Iris pigment epithelial cell (primary cell): ENCODE measurements around the gene ARL15.

ENCODE experiments used
- DNase-seq: peaks from one replicate; pipeline ENCODE4 v3.0.0-alpha.2; 2011; ENCODE audit warnings: low read depth

ARL15 gene

DNA sequence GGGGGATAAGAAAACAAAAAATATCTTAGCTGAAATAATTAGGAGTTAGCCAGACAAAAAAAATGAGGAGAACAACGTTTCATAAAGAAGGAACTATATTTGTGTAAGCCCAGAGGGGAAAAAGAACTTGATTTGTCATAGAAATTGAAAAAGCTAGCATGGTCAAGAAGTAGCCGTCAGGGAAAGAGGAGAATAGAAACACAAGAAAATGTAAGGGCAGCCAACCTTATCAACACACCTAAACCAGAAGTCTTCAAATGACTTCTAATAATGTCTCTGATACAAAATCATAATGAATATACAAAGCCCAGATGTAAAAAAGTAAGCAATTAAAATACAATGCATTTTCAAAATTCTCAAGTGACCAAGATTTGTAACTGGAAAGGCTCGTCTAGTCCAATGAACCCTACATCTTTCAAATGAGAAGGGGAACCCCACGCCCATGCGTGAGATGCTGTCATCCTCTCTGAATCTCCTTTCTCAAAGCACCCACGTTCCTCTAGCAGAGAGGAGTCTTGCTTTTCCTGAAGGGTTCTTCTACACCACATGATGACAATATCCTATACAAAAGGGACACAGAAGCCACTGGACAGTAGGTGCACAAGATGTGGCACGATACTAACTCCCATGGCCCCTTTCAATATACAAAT is 103.7 kb downstream of the ARL15 start:
- no peak for DNase-seq

DNA sequence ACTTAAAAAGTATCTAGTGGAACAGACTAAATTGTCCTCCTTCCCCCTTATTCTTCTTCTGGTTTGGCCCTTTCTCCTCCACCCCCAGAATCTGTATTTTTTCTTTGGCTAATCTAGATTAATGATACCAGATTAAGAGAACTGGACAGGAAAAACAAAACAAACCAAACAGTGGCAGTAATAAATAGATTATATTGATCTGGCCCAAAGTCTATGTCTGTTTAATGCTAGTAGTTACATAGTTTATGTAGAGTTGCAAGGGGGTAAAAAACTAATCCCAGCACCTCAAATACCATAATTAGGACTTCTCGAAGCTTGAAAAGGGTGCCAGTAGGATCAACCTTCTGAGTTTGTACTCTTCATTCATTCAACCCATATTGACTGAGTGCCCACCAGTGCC is 104.5 kb downstream of the ARL15 start:
- DNase-seq: no peak

DNA sequence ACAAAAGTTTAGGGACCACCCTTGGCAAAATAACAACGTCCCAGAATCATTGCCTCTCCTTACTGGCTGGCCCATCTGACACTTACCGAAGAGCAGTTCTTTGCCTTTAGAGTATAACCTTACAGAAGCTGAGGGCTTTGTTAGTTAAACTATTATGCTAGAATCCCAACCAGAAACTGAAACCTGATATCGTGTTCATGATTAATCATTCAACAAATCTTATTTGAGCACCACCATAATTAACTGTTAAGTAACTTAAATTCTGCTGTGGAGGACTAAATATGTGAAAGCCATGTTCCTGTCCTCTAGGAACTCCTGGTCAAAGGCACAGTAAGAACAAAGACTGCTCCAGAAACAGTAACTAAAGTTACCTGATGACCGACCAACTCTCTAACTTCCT is 104.9 kb downstream of the ARL15 start:
- DNase-seq: no peak

DNA sequence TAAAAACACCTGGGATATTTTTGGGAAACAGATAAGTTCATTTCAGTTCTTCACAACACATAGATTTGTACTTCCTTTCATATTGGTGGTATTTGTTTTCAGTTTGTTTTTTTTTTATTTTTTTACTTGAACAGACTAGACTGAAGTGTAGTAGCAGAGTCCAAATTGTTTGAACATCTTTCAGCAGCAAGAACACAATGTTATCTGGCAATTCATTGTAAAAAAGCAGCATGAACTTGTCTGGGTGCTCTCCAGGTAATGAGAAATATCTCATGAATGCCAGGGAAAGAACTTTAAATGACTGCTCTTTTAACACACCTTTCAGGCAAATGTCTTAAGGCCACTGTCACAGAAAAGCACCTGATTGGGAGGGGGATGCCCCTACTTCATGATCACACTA is 113.4 kb downstream of the ARL15 start:
- DNase-seq: no peak

DNA sequence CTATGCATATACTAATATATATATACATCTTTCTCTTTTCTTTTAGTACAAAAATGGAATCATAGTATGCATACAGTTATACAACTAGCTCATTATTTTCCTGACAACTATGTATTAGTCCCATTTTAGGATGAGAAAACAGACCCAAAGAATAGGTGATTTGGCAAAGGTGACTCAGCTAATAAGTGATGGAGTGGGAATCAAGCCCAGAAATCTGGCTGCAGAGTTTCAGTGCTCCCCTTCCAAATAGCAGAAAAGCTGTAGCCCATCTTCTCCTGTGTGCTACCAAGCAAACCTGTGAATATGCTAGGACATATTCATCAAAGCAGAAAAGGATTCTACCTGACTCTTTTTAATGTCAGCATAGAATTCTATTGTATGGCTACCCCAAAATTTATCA is 114.7 kb downstream of the ARL15 start:
- no peak for DNase-seq

DNA sequence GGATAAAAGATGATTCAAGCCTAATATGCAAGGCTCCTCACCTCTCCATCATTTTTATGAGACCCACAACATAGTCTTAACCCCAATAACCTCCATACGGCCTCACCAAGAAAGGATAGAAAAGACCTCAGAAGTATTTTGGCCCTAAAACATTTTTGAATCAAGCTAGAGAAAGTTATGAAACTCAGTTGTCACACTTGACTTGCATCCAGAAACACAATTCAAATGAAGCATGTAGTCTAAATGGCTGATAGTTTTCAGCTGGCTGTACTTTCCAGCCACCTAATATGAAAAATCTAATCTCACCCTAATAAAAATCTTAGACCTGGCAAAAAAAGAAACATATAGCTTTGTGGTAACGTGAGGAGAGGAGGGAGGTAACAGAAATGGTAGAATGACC is 116.1 kb downstream of the ARL15 start:
- DNase-seq: no peak

DNA sequence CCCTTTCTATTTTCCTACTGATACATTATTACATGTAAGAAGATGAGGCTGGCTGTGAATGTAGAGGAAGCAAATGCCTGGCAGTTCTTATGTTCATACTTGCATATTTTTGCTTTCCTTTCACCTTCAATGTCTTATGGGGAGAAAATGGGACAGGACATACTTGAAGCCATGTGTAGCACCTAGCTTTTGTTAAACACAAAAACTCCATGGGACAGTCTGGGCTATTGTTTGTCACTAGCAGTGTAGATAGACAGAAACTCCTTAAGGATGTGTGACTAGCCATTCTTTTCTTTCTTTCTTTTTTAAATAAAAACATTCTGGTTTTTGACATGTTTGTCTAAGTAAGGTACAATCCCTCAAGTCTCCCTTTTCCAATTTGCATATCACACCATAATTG is 122.7 kb downstream of the ARL15 start:
- no peak for DNase-seq

DNA sequence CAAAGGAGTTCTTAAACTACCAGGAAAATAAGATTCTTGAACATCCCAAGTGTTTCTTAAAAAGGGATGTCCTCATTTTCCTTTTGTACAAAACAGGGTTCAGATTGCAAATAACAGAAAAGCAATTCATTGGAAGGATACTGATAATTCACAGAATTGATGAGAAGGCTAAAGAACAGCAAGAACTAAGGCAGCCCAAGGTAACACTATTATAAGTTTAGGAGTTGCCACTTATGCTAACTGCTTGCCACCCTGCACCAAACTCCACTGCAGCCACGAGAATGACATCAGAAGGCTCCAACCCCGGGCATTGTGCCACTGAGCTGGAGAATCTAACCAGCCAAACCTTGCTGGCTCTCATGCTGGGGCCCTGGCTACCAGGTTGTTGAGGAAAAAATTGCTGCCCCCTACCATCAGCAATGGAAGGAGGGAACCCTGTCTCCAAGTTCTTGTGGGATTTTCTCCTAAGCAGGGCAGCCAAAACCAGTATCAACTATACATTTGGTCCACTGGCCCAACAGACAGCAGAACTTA is 123.4 kb downstream of the ARL15 start:
- no peak for DNase-seq

DNA sequence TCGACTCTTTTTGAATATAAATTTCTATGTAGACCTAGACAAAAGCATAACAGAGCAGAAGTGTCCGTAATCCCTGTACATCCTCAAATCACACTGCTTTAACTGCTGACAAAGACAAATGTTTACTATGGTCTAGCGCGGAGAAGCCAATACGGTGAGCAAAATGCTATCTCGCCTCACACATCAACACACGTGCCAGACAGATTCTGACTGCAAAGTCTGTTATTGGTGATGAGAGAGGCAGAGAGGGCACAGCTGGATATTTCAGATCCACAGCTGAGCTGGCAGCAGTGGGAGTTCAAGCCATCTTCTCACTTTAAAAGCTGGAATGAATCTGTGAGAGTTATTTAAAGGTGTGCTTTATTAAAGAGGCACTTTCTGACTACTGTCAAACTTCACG is 124.3 kb downstream of the ARL15 start:
- DNase-seq: no peak

DNA sequence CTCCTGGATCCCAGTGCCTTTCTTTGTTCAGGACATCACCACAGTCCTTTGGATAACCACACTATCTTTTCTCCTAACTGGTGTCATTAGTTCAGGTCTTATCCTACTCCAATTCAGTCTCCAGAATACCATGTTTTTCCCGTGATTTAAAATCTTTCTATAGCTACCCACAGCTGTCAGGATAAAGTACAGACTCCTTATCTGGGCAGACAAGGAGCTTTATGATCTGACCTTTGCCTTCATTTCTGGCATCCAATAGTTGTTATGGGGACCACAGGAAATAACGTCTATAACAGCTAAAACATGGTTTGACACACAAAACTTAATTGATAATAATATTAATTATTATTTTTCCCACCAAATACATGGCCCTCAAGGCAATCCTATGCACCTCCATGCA is 125.6 kb downstream of the ARL15 start:
- no peak for DNase-seq

DNA sequence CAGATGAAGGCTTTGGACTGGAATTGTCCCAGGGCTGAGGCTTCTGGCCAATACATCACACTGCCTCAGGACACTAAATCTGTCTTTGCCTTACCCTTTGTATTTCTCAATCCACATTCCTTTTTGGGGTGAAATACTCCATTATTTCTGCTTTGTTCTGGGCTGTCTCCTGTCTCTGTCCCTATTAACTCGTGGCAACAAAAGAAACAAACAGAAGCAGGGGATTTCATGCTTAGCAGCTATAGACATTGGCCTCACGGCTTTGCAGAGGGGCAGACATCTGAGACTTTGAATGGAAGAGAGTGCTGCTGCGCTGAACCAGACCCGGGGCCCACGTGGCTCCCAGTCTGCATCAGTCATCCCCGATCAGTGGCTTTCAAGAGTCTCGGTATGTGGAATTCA is 129.7 kb downstream of the ARL15 start:
- peak; percentile 51 for DNase-seq

DNA sequence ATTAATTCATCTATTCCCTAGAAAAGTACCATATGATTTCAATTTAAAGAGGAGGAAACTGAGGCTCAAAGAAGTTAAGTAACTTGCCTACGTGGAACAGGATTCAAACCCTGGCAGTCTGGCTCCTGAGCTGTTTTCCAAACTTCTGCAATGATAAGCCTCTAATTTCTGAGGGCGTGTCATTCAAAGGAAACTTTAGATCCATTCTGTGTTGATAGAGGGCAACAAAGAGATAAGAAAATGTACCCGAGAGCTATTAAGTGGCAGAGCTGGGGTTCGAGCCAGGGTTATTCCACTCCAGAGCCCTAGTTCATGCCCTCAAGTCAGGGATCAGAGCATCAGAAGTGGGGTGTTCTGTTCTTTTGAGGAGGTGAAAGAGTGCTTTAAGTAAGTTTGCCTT is 131.4 kb downstream of the ARL15 start:
- DNase-seq: no peak

DNA sequence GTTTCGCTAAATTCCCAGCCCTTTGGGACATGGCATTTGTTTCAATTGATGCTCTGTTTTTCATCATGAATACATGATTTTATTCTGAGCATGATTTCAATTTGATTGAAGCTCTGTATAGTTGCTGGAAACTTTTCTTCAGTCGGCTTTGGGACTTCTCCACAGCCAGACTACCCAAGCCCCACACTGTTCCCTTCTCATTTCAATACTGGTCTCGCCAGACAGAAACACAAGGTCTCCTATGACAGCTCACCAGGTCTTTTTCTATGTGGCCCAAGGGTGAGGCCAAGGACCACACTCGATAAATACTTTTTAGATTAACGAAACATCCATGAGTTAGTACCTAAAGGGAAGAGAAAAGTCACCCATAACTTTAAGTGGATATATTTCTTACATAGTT is 132.2 kb downstream of the ARL15 start:
- no peak for DNase-seq

DNA sequence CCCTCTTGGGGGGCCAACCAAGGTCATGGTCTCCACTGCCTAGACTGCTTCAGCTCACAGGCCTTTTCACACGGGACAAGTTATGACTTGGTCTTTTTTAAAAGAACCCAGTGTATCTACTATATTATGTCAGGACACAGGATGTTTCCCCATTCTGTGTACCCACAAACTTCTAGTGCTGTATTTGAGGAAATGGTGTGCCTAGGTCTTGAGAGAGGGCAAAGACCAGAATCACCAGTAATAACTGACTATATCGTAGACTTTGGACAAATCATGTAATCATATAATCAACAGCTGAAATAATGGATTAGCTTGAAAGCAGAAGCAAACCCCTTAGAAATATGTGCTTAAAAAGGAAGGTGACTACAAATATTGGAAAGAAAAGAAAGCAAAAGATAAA is 133.3 kb downstream of the ARL15 start:
- no peak for DNase-seq

DNA sequence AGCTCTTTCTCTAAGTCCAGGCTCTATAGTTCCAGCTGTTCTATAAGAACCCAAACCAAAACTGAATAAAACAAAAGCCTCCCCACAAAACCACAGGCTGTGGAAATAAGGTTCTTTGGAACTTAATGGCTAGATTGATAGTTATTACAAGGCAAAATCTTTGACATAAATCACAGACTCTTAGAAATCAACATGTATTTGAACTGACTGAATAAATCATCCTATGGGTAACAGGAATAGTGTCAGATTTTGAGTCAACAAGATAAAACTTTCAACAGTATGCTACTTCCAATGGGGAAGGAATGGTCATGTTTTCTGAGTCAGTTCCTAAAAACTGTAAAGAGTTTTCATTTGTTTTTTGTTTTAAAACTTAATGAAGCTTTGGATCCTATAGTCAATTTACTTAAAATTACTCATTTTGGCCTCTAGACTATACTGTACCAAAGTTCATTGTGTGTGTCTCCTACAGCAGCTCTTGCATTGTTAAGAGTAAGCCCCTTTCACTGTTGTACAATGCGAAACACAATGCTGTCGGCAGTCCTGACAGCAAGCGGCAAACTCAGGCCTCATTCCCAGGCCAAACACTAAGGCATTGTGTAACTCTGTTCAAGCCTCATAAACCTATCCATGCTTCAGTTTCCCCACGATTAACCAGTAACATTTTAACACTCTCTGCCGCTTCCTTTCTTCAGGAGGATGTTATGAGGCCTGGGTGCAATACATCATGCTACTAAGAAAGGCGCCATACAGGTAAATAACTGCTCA is 134.1 kb downstream of the ARL15 start:
- no peak for DNase-seq

DNA sequence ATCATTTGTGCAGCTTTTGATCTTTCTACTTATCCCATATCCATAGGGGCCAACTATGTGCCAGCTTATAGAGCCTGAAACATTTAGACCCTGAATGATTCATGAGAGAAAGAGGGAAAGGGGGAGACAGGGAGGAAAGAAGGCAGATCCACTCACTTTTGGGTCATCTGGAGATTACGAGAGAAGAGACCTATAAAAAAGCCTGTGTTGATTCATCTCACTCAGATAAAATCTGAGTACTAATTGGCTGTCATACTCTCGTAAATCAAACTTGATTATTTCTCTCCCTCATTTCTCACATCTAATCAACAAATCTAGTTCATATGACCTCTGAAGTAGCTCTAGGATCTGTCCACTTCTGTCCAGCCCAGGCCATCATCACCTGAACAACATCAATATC is 137.1 kb downstream of the ARL15 start:
- DNase-seq: no peak

DNA sequence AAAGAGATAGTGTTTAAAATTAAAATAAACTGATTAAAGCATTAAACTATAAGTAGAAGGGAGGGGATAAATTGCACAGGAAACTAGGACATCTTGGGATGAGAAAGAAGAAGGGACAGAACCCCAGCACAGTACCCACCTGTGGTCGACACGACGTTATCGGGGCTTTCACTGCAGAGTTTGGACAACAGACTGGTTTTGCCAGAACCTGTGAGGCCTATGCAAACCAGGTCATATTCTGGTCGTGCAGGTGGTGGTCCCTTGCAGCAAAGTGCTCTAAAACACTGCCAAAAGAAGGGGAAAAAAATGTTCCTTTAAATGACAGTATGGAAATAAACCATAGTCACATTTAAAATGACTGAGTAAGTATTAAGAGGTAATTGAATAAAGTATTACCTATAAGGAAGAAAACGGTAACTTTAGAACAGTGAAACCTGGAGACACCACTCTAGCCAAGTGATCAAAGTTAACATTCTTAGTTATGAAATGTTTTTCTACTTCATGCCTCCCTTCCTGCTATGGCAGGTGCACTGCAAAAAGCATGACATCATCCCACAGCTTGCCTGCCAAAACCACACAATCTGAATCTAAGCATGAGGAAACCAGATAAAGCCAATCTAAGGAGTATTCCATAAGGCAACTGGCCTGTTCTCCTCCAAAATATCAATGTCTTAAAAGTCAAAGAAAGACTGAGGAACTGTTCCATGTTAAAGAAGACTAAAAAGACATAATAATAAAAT is 138.6 kb downstream of the ARL15 start:
- DNase-seq: peak; percentile 82

DNA sequence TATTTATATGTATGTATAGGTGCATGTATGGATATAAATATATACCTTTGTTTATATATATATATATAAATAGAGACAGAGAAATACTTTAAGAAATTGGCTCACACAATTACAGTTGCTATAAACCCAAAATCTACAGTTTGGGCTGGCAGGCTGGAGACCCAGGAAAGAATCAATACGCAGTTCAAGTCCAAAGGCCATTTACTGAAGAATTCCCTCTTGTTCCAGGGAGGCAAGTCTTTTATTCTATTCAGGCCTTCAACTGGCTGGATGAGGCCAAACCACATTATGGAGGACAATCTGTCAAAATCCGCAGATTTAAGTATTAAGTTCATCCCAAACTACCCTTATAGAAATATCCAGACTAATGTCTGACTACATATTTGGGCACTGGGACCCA is 144.7 kb downstream of the ARL15 start:
- no peak for DNase-seq

DNA sequence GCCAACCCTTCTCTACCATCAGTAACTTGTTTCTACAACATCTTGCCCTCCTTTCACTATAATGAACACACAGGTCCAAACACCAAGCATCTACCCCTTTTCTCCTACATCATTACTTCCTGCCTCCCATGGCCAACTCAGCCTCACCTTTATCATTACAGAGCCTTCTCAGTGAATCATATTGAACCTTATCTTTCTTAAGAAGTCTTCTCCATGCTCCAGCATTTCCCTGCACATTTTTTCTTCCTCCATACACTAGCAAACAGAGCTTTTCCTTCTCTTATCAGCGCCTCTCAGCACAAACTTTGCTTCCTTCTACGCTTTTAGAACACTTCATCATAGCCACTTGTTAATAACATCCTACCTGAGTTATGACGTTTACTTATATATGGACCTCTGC is 148.2 kb downstream of the ARL15 start:
- DNase-seq: no peak

DNA sequence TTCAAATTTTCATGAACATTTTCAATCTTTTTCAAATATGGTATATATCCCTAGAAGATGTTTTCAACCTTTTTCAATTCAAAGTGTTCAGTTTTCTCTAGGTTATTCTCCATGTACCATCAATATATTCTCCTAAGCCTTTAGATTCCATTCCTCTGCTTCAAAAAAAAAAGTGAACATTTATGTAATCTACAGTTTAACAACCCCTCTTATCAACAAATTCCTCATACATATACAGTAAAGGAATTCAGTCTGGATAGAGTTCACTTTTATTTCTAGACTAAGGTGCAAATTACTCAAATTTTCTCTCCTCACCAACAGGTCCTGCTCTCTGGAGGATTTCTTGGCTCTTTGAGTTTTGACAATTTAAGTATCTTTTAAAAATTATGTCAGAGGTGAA is 150.0 kb downstream of the ARL15 start:
- DNase-seq: no peak

DNA sequence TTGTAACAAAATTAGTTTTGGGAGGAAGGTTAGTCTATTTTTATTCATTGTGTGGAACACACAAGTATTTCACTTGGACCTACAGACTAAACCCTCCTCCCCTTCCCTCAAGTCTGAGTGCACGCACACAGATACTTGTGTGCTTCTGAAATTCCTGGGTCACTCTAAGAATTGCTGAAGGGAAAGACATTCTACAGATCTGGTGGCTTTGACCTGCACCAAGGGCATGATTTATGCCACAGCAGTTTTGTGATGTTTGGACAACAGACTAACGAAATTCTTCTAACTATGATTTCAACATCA is 150.5 kb downstream of the ARL15 start:
- DNase-seq: no peak

DNA sequence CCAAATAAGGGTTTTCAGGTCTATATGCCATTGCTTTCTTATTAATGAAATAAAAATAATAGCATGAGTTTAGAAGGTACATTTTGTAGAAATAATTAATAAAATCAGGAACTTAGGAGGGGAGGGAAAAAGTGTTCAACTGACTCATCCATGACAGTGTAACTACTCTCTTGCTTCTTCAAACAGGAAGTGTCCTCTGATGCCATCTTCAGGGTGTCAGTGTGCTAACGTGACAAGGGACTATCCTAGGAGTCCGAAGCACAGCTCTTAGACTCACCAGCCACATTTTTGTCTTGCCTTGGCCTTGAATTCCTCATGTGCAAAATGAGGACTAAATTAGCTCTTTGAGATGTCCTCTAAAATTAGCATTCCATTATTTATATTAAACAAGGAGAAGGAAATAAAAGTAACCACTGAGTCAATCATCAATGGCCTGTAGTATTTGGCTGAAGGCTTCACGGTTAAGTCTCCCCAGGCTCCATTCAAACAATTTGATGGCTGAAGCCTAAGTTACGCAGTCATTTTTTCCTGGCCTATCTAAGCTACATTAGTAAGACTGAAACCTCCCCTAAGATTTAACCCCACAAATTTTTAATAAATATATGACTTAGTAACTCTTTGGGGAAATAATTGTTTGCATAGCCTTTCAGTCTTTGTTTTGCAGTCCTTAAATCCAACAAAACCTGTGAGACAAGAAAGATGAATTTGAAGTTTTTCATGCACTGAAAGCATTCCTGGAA is 151.1 kb downstream of the ARL15 start:
- peak; percentile 12 for DNase-seq

DNA sequence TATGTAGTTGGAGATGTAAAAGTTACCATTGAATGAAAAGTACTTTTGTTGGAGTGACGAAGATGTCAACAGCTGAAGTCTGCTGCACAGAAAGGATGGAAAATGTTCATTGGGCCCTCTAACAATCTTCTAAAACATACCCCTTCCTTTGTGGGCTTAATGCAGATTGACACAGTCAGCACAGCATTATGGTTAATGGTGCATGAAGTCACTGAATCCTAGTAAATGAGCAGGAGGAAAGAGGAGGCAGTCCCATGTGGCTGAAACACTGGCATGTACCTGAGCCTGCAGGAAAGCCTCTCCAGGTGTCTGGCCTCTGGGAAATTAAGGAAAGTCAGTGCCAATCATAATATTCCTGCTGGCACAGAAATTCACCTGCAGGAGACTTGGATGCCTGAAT is 153.8 kb downstream of the ARL15 start:
- no peak for DNase-seq
